CD4-positive, alpha-beta T cell treated with Interleukin-2 at 100 ng/mL for 4 hours (primary cell): ENCODE results near the gene GATA6.
"Not testable (repeated sequence)": the region's sequence is repeated elsewhere in the genome, so short reads cannot be mapped to it uniquely, and the experiment has no call there.

Source experiments
- DNase-seq: peaks from one replicate; pipeline ENCODE4 v3.0.0-alpha.2; 2020; ENCODE audit warnings: low spot score

GATA6 gene

DNA sequence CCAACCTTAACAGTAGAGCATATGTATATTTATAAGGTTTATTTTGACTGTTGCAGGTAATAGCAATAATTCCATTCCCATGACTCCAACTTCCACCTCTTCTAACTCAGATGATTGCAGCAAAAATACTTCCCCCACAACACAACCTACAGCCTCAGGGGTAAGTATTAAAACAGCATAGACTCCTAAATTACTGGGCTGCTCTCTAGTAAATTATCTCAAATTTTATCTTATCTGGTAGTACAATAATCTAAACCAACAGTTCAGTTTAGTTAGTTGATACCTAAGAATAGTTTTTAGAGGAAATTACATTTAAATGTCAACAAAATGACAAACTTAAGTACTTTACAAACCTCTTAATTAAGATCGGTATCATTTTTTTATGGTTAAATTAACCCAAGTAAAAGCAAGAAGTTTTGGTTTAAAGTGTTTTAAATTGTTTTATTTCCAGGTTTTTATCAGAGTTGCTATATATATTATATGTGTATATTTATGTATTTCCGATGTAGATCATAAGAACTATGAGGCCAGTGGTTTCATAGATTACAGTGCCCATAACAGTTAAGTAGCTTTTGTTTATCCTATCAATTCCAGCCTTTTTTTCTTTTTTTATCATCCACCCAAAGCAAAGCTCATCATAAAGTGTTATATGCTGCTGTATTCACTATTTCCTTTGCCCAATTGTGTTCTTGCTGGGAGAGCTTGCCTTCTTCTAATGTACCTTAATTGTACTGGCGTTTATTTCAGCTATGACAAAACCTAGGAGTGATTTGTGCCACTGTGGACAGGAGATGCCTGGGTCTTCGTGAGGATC is 13.7 kb downstream of the GATA6 start:
- DNase-seq: no peak

DNA sequence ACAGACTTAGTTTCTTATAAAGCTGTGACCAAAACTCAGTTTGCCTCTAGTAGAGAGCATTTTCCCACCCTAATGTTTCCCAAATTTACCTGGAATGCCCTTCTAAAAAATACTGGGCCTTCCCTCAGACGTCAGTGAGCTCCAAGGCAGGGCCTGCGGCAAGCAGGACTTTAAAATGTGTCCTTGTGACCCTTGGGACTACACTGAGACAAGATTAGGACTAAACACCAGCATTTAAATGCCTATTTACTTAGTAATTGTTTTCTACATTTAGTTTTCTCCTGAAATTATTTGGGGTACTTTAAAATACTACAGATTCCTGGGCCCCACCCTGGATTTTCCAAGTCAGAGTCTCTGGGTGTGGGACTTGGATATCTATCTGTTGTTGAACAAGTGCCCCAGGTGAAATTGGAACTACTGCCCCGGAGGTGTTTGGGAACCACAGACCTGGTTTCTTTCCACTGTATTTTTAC is 14.3 kb downstream of the GATA6 start:
- no peak for DNase-seq

DNA sequence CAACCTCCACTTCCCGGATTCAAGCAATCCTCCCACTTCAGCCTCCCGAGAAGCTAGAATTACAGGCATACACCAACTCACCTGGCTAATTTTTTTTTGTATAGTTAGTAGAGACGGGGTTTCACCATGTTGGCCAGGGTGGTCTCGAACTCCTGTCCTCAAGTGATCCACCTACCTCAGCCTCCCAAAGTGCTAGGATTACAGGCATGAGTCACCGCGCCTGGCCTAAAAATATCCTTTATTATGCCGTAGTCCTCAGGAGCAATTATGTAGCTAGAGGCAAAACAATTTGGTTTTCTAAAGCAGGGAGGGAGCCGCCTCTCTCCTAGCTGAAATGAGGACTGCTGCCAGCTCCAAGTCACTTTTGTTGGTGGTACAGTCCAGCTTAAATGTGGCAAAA is 15.2 kb downstream of the GATA6 start:
- not testable (repeated sequence) for DNase-seq

DNA sequence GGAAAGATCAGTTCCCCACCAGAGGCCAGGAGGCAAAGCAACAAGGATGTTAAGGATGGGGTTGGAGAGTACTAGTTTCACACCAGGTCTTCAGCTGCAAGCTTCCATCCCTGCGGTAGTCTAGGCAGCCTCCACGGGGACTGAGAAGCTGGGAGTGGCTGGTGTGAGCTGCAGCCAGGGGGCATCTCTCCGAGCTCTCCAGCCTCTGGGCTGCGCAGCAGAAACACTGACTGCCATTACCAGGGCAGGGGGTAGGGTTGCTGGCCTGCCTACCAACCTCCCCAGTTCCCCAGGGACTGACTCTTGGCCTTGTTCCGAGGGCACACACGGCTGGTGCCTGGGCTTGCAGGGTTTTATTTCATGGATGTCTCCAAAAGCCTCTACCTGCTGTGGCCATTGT is 15.9 kb downstream of the GATA6 start:
- DNase-seq: no peak

DNA sequence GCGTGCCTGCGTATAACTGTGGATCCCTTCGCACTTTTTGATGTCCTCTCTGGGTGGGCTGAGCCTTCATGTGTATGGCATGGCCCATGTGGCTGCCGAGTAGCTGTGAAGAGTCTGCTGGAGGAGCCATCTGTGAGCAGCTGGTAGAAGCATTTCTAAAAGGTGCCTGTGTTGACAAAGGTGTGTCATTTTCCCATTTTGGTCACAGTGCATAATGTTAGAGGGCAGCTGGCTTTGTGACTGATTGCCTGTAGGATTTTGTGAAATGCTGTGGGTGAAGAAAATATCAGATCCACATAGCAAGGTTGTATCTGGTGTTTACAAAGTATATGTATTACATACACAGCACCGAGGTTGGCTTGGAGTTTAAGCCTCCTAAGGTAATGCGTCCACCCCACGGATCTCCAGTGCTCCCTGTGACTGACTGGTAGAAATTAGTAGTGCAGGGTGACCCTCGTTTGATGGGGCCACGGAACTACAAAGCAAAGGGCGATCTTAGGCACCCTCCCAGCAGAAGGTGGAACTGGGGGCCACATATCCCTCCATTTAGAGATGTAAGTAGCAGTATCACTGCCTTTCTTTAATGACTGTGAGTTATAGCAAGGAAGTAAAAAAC is 16.5 kb downstream of the GATA6 start:
- no peak for DNase-seq

DNA sequence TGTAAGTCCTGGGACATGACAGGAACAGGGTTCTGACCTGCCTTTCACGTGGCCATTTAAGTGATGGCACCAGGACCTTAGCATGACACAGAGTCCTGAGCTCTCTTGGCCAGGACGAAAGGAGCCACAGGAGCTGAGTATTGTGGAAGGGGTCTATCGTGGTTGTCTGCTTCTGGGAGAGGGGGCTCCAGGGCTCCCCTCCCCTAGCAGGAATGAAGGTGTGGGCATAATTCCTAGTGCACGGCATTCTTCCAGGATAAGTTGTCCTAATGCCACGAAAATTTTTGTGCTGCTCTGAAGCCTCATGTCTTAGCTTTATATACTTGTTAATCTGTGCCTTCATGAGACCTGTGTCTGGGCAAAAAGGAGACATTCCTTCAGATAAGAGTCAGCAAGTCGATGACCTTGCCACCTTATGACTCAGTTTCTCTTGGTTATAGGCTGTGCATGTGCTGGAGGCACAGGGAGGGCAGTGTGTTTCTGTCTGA is 17.1 kb downstream of the GATA6 start:
- DNase-seq: no peak

DNA sequence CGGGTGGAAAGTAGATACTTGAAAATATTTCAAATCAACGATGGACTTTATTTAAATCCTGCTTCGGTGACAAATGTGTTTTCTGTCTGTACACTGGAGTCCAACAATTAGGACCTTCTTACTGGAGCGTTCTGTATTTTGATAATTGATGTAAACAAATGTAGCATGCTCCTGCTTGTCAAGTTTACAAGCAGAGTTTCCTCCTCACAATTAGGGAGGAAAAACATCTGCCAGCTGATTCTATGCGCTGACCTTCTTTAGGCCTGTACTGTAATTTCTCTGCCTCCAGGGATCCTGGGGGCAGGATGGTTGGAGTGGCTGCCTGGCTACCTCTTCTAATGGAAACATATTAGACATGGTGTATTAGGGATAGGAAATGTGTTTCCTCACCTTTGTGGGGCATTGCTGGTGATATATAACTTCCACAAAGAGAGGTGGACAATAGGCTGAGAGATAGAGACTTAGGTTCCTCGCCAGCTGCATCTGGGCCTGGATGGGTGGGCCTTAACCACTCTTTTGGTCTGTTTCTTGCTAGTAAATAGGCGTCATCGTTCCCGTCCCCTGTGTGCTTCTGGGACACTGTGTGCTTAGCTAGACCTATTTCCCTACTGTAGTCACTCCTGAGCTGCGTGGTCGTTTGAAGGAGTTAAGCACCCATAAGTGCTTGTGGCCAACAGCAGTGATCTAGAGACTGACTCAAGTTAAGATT is 19.3 kb downstream of the GATA6 start:
- DNase-seq: no peak

DNA sequence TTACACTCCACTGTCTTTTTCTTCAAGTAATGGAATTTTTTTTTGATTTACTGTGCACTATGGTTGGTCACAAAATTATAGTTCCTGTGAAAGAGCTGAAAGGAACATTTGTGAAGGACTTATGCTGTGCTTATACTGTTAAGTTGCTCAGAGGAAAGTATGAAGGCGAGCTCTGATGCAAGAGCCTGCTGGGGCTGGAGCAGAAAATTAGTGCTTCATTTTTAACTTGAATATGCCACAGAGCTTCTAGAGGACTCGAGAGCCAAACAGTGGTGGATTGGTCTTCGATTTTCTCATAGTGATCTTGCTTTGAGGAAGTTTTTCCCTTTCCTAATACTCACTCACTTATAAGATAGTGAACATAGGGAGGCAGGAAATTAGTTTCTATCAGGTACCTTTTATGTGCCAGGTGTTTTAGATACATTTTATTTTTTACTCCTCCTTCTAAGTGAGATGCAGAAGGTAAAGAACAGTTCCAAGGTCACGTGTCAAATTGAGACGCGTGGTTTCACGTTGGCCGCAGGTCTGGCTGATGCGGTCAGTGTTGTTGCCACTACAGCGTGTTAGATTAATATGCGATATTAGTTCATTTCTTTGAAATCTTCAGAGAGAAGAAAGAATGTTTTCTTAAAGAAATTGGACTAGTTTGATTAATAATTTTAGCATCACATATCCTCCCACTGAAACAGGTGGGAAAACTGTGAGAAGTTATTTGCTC is 20.2 kb downstream of the GATA6 start:
- no peak for DNase-seq

DNA sequence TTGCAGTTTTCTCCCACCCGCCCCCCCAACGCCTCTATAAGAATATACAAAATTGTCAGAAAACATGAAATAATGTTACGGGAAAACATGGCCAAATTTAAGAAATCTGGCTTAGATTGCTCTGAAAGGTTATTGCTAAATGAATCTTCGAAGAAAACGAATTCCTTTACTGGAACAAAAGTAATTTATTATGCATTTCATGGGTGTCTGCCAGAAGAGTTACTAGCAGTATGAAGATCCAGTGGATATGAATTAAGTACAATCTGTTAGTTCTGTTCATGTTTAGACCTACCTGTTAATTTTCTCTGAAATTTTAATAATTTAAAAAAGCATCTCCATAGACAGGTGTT is 21.9 kb downstream of the GATA6 start:
- no peak for DNase-seq

DNA sequence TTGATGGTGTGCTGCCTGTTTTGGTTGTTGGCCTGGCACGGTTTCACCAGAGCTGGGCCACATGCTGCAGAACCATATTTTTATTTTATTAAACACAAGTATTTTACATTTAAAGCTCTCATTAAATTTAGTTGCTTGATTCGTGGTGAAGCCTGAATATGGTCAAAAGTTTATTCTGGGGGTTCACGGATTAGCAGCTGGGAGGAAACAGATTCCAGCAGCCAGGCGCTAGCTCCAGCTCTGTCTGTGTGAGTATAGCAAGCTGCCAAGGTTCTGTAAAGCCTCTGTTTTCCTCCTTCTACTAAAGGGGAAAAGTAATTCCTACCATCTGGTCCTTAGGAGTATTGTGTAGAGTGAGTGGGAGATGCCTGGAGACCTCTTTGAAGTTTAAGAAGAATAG is 22.5 kb downstream of the GATA6 start:
- no peak for DNase-seq

DNA sequence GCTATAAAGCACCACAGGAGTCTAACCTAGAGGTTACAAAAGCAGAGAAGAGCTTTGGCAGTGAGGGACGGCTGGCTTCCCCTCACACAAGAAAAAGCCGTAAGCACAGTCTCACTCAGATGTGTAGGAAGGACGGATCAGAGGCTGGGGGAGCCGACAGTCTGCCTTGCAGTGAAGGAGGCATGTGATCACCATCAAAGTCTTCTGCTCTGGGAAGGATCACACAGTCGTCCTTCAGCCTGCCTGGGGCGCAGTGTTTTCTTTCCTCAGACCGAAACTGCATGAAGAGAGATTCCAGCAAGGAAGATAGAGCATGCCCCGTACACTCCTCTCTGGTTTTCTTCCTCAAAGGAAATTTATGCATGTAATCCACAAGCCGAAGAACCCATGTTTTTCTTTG is 24.1 kb downstream of the GATA6 start:
- DNase-seq: no peak

DNA sequence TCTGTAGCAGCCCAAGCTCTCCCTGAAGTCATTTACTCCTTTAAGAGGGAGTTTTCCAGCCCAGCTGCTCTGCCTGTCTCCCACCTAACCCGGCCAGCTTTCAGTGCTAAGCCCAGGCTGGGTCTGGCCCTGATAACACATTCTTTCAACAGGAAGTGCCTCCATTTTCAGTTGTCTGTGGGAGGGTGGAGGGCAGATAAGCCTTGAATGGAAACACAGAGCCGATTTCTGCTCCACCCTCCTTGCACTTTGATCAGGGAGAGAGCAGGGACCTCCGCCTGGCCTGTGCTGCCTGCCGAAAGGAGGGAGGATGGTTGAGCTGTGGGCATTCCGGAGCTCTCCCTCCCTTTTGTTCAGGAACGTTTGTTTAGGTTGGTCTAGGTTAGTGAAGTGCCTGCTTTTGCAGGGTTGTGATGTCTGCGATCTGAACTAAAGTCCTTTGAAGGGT is 24.8 kb downstream of the GATA6 start:
- no peak for DNase-seq

DNA sequence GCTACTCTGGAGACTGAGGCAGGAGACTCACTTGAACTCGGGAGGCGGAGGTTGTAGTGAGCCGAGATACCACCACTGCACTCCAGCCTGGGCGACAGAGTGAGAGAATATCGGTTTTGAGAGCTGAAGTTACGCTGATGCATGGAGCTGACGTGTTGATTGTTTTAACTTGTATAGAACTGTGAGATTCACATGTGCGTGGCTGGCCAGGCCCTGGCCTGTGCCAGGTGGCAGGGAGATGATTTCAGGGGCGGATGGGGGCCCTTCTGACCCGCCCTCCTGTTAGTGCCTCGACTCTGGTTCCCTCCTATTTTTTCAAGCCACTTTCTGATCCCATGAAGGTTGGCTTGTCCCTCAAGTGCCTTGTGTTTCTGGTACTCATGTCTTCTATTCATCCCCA is 25.7 kb downstream of the GATA6 start:
- DNase-seq: no peak

DNA sequence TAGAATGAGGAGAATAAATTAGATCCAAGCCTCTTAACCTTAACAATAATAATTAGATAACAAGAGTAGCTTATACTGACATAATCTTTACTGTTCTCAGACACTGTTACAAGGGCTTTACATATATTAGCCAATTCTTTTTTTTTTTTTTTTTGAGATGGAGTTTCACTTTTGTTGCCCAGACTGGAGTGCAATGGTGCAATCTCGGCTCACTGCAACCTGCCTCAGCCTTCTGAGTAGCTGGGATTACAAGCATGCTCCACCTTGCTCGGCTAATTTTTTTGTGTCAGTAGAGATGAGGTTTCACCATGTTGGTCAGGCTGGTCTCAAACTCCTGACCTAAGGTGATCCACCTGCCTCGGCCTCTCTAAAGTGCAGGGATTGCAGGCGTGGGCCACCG is 27.6 kb downstream of the GATA6 start:
- DNase-seq: not testable (repeated sequence)

DNA sequence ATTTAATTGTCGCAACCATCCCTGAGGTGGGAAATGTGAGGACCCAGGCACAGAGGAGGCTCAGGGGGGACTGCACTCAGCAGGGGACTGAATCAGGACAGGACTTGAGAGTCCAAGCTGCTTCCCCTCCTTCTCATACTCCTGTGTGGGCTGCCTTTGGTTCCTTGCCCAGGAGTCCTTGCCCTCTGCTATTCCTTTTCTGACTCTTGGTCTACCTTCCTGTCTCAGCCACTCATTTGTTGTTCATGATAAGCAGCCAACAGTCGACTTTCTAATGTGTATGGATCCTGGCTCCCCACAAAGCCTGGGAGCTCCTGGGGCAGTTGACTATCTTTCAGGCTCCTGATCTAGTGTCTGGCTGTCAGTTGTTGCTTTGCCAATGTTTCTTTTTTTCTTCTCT is 28.3 kb downstream of the GATA6 start:
- DNase-seq: no peak

DNA sequence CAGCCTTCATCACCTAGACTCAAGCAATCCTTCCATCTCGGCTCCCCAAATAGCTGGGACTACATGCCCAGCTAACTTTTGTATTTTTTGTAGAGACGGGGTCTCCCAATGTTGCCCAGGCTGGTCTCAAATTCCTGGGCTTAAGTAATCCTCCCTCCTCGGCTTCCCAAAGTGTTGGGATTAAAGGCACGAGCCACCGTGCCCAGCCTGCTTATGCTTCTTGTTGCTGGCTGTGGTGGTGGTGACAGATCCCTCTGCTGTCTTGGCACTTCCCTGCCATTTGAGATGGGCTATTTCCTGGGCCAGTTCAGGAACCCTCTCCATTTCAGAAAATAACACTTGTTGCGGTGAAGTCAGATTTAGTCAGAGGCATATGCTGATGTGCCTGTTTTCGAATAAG is 28.8 kb downstream of the GATA6 start:
- DNase-seq: no peak

DNA sequence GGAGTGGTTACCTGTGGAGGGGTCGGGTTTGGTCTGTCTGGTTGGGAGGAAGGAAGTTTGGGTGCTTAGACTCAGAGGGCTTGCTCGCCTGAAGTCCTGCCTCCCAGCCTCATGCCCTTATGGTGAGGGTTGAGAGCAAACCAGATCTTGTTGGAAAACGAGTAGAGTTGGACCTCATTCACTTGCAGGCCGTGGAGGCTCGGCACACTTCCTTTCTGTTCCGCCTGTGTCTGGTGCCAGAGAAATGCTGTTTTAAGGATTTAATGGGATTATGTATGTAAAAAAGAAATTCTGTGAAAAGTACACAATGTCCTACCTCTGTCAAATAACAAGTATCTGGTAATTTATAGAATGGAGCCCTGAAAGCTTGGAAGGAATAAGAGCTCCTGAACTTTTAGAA is 29.6 kb downstream of the GATA6 start:
- DNase-seq: no peak

DNA sequence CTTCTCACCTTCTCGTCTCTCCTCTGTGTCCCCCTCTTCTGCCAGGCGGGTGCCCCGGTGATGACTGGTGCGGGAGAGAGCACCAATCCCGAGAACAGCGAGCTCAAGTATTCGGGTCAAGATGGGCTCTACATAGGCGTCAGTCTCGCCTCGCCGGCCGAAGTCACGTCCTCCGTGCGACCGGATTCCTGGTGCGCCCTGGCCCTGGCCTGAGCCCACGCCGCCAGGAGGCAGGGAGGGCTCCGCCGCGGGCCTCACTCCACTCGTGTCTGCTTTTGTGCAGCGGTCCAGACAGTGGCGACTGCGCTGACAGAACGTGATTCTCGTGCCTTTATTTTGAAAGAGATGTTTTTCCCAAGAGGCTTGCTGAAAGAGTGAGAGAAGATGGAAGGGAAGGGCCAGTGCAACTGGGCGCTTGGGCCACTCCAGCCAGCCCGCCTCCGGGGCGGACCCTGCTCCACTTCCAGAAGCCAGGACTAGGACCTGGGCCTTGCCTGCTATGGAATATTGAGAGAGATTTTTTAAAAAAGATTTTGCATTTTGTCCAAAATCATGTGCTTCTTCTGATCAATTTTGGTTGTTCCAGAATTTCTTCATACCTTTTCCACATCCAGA is 31.3 kb downstream of the GATA6 start:
- DNase-seq: no peak

DNA sequence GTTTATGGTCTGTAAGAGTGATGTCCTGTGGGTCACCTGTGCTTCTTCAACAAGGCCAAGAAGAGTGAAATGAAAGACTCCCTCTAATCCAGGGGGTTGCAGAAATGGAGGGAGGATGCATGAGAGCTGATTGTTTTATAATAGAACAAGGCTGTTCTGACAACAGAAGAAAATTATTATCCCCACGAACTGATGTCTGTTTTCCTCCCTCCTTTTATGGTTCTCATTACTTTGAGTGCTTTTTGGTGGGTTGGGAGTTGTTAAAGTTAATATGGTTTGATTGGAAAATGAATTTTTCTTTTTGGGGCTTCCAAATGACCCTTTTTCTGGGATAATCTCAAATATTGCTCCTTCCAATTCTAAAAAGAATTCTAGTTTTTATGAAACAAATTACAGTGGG is 33.6 kb downstream of the GATA6 start:
- no peak for DNase-seq

DNA sequence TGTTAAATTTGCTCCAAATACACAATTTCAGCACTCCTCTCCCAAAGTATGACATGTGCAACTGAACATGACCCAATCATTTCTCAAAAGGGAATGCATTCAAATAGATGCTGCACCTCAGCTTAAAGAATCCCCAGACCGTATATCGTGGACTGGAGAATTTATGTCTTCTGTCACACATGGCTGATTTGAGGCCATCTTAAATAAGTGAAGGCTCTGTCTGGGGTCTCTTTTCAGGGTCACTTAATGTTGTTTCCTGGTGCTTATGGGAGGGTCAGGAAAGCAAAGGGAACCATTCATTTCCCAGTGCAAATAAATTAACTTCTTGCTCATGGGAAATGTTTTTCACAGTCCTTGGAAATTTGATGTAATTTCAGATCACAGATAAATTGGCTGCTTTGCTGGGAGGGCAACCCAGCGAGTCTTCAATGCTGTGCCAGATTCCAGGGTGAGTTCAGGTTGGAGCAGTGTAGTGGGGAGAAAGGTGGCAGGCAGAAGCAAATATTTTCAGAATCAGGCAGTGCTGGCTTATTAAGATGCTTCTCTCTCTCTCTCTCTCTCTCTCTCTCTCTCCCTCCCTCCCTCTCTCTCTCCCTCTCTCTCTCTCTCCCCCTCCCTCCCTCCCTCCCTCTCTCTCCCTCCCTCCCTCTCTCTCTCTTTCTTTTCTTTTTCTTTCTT is 34.3 kb downstream of the GATA6 start:
- no peak for DNase-seq

DNA sequence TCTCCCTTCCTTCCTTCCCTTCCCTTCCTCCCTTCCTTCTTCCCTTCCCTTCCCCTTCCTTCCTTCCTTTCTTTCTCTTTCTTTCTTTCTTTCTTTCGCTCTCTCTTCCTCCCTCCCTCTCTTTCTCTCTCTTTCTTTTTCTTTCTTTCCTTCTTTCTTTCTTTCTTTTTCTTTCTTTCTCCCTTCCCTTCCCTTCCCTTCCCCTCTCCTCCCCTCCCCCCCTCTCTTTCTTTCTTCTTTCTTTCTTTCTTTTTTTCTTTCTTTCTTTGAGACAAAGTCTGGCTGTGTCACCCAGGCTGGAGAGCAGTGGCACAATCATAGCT is 34.8 kb downstream of the GATA6 start:
- DNase-seq: no peak

DNA sequence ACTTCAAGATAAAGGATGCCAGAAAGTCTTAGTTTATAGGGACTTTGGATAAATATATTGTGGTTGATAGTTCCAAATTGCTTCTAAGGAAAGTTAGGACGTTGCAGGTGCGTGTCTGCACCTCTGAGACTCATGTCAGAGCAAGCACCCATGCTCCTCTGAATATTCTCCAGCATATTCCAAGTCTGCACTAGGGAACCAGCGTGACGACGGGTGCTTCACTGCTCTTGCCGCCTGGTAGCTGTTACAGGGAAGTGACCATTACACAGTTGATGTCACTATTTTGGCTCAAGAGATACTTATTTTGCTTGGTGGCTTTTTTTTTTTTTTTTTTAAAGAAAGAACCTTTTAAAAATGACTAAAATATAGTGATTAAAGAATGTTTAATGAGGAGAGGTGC is 35.6 kb downstream of the GATA6 start:
- DNase-seq: no peak
